M059J (cell line): Measurements from ENCODE around the gene SPINK14. TPM values are rescaled to one million over a fixed set of nuclear protein-coding genes. Genes with fewer than 3 reads are reported as not detected.

Experiments used
- DNase-seq: peaks from one replicate; pipeline ENCODE4 v3.0.0-alpha.2; 2012; ENCODE audit warnings: low read depth
- total RNA-seq: library from RNA; depleted of rRNA; stranded (reverse); fragments of >200 nt; shearing (Covaris generic); gene quantifications from 2 replicates; pipeline ENCODE4 v1.2.3, GENCODE V29; 2014; rRNA removed

SPINK14 gene
- total RNA-seq, 1 experiment from 2014 or later = not detected

DNA sequence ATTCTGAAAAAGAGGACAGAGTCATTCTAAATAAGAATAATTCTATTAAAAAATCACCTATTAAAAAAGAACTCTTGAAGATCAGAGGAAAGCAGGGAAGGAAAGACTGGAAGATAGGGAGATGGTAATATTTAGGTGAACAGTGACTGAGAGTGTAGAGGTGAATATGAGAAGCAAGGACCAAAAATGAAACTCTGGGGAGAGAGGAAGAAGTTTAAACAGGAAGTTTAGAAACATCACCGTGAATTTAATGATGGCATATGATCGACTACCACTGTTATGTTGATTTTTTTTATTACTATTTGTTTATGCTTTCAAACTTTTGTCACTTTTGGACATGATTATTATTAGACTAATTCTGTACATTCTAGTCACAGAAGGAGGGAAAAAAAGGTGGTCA lies 32.8 kb downstream of the SPINK14 start:
- no peak for DNase-seq

DNA sequence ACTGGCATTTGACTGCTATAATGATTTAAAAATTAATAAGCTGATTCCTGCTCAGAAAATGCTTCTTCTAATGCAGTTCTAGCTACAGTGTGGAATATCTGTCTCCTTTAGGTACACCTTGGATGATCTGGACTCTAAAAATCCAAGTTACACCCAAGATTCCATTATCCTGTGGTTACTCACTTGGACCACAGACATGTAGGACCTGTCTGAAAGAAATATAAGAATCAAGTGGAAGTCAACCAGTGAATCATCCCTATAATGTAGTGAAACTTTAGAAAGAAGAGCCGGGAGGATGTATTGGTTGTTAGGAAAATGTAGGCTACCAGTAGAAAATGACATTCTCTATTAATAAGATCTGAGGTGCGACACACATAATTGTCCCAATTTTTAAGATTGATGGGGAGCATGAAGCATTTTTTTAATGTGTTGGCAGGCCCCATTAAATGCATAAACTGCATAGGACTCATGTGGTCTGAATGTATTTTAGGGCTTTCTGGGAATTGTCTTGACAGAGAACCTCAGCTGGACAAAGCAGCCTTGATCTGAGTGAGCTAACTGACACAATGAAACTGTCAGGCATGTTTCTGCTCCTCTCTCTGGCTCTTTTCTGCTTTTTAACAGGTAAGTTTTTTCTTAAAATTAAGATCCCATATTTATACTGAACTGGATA lies 34.3 kb downstream of the SPINK14 start, which contains the start of gene SPINK6:
Gene SPINK6 (plus strand): TSS at position 512 of the 673 bp plus-strand sequence. CDS start 55 bp downstream, at position 567.
- DNase-seq = no peak

DNA sequence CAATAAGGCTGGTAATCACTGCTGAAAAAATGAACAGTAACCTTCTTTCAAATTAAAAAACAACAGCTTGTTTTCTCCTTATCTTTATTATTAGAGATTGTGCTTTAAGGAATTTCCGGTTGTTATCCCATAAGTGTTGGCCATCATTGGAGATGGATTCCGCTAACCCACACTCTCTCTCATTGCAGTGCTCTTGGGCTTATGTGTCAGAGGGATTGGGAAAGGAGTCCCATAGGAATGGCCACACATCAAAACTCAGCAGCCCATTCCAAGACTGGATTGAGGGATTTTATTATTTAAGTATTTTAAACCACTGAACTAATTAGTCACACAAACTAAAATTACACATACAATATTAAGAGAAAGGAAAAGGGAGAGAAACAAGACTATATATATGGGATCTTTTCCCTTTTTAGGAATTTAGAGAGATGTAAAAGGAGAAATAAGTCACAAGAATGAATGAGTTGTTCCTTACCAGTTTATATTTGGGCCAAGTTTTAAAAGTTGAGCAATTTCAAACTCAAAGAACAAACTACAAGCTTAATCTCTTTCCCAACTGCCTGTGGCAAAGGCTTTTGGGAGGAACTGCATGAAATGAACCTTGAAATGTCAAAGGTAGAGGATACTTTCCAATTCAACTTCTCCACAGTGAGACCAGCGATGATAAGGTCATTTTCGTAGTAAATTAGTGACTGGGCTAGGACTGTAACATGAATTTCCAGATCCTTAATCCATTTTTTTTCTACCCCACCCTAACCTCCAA lies 36.9 kb downstream of the SPINK14 start:
- DNase-seq = no peak

DNA sequence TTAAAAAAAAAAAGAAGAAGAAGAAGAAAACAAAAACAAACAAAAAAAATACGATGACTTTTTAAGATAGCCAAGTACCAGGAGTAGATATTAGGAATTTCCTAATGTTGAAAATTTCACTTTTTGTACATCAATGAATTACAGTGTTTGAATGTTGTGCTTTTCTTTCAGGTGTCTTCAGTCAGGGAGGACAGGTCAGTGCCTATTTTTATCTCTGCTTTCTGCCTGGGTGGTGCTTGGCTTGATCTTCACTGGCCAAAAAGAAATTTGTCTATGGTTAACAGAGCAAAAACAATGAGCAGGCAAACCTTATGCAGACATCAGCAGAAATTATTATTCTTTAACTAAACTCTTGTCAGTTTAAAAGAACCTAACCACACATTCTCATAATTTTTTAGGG lies 37.5 kb downstream of the SPINK14 start:
- DNase-seq = no peak

DNA sequence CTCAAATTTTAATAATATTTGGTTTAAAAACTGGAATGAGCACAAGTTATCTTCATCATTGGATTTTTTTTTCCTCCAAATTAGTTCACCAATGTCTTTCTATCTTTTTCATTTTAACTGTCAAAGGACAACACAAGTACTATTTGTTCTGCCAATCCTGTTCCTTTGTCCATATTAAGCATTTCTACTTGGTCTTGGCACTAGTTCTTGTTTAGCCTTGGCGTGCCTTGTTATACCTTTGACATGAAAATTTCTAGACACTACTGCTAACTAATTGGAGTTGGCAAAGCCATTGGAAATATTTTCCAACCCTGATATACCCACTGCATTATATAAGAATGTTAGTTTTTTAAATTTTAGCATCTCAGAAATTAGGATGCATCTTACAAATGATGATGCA lies 38.3 kb downstream of the SPINK14 start:
- no peak for DNase-seq

DNA sequence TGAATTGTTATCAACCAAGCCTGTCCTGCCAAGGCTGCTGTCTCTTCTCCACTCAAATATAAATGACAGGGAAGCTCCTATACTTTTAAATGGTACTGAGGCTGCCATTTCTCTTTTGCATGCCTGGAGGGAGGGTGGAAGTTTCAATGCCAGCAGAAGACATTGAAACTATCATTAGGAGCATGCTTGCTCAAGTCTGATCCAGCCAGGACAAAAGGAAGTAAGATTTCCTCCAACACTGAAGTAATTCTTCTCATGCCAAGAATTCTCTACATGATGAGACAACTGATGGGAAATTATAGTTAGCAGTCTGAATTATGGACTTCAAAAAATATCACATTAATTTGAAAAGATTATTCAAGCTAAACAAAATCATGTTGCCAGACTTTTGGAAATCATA lies 39.9 kb downstream of the SPINK14 start:
- DNase-seq = no peak

DNA sequence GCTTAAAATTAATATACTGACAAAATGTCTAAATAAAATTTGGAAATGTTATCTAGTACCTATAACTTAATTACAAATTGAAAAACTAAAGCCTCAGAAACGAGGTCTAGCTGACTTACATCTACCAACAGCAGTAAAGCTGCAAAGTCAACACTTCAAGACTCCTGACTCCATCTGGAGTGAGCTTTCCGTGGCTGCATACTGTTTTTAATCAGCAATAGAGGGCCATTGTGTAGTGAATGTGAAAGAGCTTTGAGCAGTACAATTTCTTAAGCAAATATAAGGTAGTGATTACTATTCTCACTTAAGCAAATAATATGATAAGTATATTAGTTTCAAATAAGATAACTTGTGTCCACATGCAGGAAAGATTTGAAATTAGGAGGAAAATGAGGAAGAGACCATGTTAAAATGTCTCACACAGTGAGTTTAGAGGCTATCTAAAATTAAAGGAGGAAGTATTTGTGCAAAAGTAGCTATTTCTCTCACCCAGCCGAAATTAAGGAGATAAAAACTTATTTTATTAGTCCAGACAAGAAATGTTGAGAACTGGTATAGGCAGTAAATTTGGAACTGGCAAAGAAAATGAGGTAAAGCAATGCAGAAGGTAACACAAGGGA lies 40.9 kb downstream of the SPINK14 start:
- DNase-seq = no peak

DNA sequence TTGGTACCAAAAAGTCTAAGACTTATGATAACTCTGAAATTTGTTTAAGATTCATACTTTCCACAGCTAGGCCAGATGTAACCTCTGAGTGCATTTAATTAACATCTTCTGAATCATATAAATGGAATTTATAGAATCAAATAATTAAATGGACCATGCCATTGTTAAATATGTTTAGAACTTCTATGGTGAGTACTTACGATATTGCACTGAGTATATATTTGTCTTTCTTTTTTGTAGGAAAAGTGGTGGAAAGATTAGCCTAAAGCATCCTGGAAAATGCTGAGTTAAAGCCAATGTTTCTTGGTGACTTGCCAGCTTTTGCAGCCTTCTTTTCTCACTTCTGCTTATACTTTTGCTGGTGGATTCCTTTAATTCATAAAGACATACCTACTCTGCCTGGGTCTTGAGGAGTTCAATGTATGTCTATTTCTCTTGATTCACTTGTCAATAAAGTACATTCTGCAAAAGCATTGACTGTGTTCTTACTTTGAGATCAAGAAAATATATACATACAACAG lies 46.4 kb downstream of the SPINK14 start:
- no peak for DNase-seq

DNA sequence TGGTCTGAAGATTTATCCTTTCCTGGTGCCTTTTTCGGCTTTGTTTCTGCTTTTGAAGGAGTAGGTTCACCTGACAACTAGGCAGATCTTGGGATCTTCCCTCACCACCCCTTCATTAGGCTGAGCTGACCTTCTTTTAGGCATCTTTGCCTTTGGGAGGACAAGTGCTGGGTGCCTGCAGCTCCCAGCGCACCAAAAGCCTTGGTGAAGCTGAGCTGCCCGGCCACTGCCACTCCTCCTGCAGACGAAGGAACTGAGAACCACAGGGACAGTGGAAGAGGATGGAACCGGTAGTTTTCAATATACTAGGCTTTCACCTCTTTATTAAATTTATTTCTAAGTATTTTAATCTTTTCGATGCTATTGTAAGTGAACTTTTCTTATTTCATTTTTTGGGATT lies 53.2 kb downstream of the SPINK14 start:
- DNase-seq = no peak

DNA sequence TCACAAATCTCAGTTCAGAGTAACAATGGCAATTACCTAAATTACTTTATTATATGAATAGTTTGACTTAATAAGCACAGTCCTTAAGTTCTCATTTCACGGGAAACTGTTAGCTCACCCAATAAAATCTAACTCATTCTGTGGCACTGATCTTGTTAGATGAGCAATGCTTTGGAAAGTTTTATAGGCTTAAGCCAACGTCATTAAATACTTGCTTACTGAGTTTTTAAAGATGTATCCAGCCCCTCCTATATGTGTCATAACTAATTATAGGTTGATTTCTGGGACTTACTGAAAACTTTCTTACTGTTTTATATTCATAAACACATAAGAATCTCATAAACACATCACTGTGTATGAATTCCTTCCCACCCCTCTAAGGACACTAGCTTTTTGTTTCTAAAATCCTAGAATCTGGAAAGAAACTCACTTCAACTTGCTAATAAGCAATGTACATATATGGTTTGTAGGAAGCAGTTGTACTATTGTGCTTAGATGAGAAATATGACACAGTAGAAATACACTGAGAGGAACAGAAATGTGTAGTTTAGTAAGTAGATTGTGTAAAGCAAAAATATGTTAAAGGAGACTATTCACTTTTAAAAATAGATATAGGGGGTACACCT lies 55.9 kb downstream of the SPINK14 start:
- peak; percentile 39 for DNase-seq

Other genes with a start within 250 kb of the SPINK14 start
- not detected in 2 replicates for gene SPINK5, start 104.6 kb upstream of the SPINK14 start, total RNA-seq
- gene SPINK6, start 34.5 kb downstream of the SPINK14 start, total RNA-seq = not detected in 2 replicates
- gene MARCOL, start 70.0 kb downstream of the SPINK14 start, total RNA-seq = not detected in 2 replicates
- not detected in 2 replicates for gene SPINK13, start 100.2 kb downstream of the SPINK14 start, total RNA-seq
- not detected in 2 replicates for gene SPINK7, start 143.9 kb downstream of the SPINK14 start, total RNA-seq
- not detected in 2 replicates for gene SPINK9, start 167.0 kb downstream of the SPINK14 start, total RNA-seq
- 32.7 and 38.7 TPM in 2 replicates for gene FBXO38, start 215.4 kb downstream of the SPINK14 start, total RNA-seq